Measurements from ENCODE around the gene TRAPPC3L.
A peak's percentile ranks its signal among the peaks of the same experiment; 100 is the strongest.

Gene TRAPPC3L

GRCh38 chr6:116556814-116557415, 11.4 kb upstream of the TRAPPC3L start:
- no peak for DNase-seq (ENCODE audit: low spot score)

GRCh38 chr6:116556065-116556464, 10.6 kb upstream of the TRAPPC3L start:
- DNase-seq (ENCODE audit: low spot score): peak; percentile 76

- no peak for DNase-seq (ENCODE audit: low spot score)
Observed at GRCh38 chr6:116553451-116553850, 8.0 kb upstream of the TRAPPC3L start, which contains the start of gene CALHM4. Gene CALHM4 (plus strand): TSS chr6:116553751. CDS start chr6:116553794, 43 bp downstream.

- no peak for DNase-seq (ENCODE audit: low spot score)
Observed at GRCh38 chr6:116550796-116551195, 5.3 kb upstream of the TRAPPC3L start.

- no peak for DNase-seq (ENCODE audit: low spot score)
Observed at GRCh38 chr6:116547358-116547757, 1.9 kb upstream of the TRAPPC3L start.

DNA sequence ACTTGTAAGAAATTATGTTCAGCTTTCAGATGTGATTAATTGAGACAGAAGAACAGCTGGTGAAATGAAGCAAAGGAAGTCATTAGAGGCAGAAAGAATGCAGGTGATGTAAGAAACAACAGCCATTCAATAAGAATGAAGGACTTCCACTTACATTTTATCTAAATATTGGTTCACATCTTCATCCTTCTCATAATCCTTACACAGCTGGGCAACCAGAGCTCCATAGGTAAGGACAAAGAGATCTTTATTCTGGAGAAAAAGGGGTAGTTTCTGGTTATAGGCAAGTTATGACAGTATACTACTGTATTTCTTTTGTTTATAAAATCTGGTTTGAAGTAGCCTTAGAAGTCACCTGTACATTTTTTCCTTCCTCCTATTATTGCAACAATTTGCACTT, 2.3 kb downstream of the TRAPPC3L start:
- DNase-seq (ENCODE audit: low spot score): no peak

- DNase-seq (ENCODE audit: low spot score): no peak
Observed at GRCh38 chr6:116542426-116542825, 3.1 kb downstream of the TRAPPC3L start.

DNA sequence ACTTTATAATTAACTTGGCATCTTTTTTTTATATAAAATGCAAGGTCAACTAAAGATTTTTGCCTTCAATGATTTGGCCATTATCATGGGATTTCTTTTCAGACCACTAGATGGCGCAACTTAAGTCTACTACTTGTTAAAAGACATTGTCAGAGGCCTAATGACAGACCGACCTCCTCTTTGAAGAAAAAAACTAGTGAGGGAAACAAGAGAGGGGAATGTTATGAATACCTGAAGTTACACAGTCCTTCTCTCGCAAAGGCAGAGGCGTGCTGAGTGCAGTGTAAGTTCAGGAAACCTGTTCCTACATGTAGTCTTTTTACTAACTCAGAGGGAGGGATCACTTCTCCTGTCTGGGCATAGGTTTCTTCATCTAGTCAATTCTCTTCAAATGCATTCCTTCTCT, 9.3 kb downstream of the TRAPPC3L start:
- DNase-seq (ENCODE audit: low spot score): peak; percentile 55

DNA sequence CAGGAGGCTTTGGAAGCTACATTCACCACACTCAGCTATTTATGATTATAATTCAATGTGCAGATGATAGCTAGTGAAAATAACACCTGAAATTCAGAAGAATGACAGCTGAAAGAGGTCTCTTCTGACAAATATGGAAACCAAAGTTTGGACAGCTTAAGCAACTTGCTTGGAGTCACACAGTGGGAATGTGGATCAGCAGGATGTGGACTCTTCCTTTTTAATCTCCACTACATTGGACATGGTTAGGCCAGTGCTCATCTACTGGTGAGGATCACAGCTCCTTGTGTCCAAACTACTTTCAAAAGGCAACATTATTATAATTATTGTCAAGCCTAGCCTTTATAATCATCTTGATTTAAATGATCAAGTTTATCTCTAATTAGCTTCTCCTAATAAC, 10.4 kb downstream of the TRAPPC3L start:
- no peak for DNase-seq (ENCODE audit: low spot score)

GRCh38 chr6:116533233-116533957, 12.1 kb downstream of the TRAPPC3L start:
- DNase-seq (ENCODE audit: low spot score): no peak

GRCh38 chr6:116531675-116532570, 13.6 kb downstream of the TRAPPC3L start:
- peak; percentile 68 for DNase-seq (ENCODE audit: low spot score)

DNA sequence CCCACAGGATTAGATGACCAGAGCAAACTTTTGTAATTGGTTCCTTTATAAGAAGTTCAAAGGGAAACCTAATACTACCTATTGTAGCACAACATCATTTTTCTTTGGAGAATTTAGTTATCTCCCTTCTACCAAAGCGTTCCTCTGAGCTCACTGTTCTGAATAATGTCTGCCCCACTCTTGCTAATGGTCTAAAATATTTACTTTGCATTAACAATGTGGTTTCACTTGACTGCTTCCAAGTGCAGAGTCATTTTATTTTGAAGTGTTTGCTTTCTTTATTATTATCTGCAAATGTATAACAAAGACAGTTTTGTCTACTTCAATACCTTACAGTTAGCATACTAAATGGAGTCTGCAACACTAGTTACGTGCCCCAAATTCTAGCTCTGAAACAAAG, 15.0 kb downstream of the TRAPPC3L start:
- no peak for DNase-seq (ENCODE audit: low spot score)

DNA sequence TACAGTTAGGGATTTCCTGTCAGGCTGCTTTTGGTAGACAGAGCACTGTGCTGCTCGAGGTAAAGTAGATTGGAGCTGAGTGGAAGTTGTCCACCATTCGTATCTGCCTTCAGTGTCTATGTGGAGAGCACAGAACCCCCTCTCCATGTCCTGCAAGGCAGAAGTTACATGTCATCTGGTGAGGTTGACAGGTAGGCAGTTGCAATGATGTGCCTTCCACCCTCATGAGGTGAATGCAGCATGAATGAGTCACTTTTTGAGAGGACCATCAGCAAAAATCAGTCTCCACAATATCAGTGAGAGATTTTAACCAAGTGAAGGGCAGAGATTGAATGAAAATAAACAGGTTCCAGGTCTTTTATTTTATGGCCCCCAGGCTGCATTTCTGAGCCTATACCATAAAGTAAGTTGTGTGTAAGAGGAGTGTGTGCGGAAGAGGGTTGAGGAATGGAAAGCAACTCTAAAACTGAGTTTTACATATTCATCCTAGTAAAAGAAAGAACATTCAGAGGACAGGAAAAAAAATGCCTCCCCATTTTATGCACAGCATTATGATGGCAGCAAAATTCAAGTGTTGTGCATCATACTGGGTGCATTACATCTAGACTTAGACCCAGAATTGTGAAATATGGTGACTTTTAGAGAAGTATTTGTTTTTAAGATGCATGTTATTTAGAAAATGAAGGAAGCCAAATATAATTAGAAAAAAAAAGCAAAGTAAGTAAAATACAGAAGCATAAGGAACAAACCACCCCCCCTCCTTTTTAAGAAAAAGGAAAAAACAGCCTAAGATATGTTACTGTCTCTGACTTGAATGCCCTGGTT, 15.8 kb downstream of the TRAPPC3L start:
- no peak for DNase-seq (ENCODE audit: low spot score)

DNA sequence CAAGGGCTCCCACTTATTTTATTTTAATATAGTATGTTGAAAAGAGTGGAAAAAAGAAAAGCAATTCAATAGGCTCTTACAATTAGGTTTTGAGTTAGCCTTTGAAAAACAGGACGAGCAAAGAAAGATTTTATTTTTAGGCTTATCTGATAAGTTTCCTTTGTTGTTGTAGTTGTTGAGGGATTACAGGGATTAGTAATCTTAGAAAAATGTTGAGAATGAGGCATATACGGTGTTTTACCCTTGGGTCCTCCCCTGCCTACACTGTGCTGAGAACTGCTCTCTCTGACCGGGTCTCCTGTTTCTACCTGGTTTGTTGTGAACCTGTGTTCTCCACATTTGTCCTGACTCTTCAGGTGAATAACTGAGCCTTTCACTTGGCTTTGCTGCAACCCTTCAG, 16.7 kb downstream of the TRAPPC3L start:
- peak; percentile 16 for DNase-seq (ENCODE audit: low spot score)

- DNase-seq (ENCODE audit: low spot score): no peak
Observed at GRCh38 chr6:116528133-116528532, 17.4 kb downstream of the TRAPPC3L start.

DNA sequence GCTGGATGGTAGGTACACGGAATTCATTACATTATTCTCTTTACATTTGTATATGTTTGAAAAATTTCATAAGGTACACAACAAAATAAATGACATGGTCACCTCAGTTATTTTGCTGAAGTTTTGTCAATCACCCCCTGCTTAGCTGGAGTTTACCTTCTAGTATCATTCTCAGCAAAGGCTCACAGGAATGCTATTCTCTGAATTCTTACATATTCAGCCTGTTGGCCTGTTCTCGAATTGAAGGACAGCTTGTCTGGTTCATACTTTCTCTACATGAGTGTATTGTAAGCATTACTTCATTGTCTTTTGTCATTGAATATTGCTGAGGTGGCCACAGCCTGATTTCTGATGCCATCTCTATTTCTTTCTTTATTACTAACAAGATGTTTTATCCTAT, 21.2 kb downstream of the TRAPPC3L start:
- DNase-seq (ENCODE audit: low spot score): no peak

DNA sequence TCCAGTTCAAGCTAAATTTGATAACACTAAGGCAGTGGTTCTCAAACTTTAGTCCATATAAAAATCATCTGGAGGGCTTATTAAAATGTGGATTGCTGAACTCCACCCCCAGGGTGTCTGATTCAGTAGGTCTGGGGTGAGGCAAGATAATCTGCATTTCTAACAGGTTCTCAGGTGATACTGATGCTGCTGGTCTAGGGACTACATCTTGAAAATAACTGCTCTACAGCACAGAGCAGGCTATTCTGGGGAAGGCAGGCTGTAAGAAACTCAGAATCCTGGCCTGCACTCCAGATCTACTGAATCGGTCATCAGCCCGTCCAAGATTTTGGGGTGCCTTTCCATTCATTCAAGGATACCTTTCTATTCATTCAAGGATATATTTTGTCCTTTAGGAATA, 22.6 kb downstream of the TRAPPC3L start:
- no peak for DNase-seq (ENCODE audit: low spot score)

- no peak for DNase-seq (ENCODE audit: low spot score)
Observed at GRCh38 chr6:116518621-116519368, 26.7 kb downstream of the TRAPPC3L start.

DNA sequence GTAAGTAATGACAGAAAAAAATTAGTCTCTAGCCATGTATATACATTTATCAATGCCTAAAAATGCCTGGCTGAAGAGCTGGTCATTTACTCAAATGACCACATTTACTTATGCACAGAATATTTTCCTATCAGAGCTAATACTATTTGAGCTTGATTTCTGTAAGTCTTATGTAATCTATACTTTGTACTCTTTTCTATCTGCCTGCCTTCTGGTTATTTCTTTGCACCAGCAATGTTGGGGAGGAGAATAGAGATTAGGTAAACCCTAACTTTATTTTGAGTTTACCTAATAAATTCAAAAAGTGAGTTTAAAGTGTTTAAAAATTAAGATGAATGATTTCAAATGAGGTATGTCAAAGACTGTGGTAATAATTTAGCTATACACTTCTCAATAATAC, 30.3 kb downstream of the TRAPPC3L start:
- DNase-seq (ENCODE audit: low spot score): no peak

- no peak for DNase-seq (ENCODE audit: low spot score)
Observed at GRCh38 chr6:116514111-116514510, 31.4 kb downstream of the TRAPPC3L start.

DNA sequence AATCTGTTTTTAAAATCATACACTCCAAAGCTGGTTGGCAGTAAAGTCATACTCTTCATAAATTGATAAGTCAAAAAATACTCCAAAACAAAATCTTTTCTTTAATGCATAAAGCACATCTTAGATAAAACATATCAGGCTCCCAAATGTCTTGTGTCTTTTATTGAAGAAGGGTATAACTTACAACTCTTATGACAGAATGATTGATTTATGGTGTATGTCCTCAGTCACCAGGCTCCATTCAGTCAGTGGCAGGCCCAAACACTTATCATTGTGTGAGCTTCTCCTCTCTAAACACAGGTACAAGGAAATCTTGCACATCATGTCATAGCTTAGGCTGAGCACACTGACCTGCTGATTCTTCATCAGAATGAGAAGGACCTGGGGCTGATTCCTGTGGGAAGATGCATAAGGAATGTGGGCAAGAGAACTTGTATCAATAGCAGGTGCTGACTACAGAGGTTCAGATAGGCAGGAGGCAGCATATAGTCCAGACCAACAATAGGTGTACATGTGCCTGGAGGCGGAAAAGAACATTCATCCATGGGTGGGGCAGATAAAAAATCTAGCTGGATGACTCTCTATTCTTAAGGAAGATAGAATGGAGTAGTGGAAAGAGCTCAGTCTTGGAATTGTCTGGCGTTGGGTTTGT, 32.1 kb downstream of the TRAPPC3L start:
- no peak for DNase-seq (ENCODE audit: low spot score)

All from AG08395 (cell line).